Hepatic stellate cell (primary cell): ENCODE data around the gene KIF25.

Experiments
- DNase-seq: peaks from one replicate; pipeline ENCODE4 v3.0.0; 2011; ENCODE audit warnings: low spot score

The KIF25 gene

GRCh38 chr6:167997642-167998041, at the start of gene KIF25:
TSS of gene KIF25 (plus strand) at chr6:167997671. CDS start at chr6:168029586, 31,915 bp downstream.
- no peak for DNase-seq

- DNase-seq, result no peak
Observed at GRCh38 chr6:167947716-167948115, 49.8 kb upstream of the KIF25 start.

- no peak for DNase-seq
Observed at GRCh38 chr6:167948716-167949115, 48.8 kb upstream of the KIF25 start.

- no peak for DNase-seq
Observed at GRCh38 chr6:167949121-167949684, 48.3 kb upstream of the KIF25 start.

GRCh38 chr6:167951781-167952511, 45.5 kb upstream of the KIF25 start:
- DNase-seq, result no peak

- DNase-seq, result no peak
Observed at GRCh38 chr6:167952512-167952859, 45.0 kb upstream of the KIF25 start.

- no peak for DNase-seq
Observed at GRCh38 chr6:167953551-167953950, 43.9 kb upstream of the KIF25 start.

GRCh38 chr6:167954151-167954550, 43.3 kb upstream of the KIF25 start:
- no peak for DNase-seq

GRCh38 chr6:167956491-167956890, 41.0 kb upstream of the KIF25 start:
- no peak for DNase-seq

GRCh38 chr6:167956983-167957492, 40.4 kb upstream of the KIF25 start:
- DNase-seq, result peak; percentile 48

GRCh38 chr6:167957626-167958025, 39.8 kb upstream of the KIF25 start:
- no peak for DNase-seq

- no peak for DNase-seq
Observed at GRCh38 chr6:167960579-167960978, 36.9 kb upstream of the KIF25 start.

GRCh38 chr6:167962711-167963110, 34.8 kb upstream of the KIF25 start:
- no peak for DNase-seq

- no peak for DNase-seq
Observed at GRCh38 chr6:167963589-167964057, 33.8 kb upstream of the KIF25 start.

GRCh38 chr6:167965592-167966539, 31.6 kb upstream of the KIF25 start:
- DNase-seq, result no peak

GRCh38 chr6:167966540-167966905, 30.9 kb upstream of the KIF25 start:
- DNase-seq, result no peak

GRCh38 chr6:167968091-167968490, 29.4 kb upstream of the KIF25 start:
- no peak for DNase-seq

GRCh38 chr6:167970230-167970629, 27.2 kb upstream of the KIF25 start:
- DNase-seq, result no peak

- DNase-seq, result no peak
Observed at GRCh38 chr6:167972193-167972592, 25.3 kb upstream of the KIF25 start.

GRCh38 chr6:167973148-167973885, 24.2 kb upstream of the KIF25 start:
- DNase-seq, result no peak

- peak; percentile 64 for DNase-seq
Observed at GRCh38 chr6:167974640-167975344, 22.7 kb upstream of the KIF25 start.
